ENCODE data around the gene HS3ST5.
"Not testable (repeated sequence)": the region's sequence is repeated elsewhere in the genome, so short reads cannot be mapped to it uniquely, and the experiment has no call there.

HS3ST5 gene

DNA sequence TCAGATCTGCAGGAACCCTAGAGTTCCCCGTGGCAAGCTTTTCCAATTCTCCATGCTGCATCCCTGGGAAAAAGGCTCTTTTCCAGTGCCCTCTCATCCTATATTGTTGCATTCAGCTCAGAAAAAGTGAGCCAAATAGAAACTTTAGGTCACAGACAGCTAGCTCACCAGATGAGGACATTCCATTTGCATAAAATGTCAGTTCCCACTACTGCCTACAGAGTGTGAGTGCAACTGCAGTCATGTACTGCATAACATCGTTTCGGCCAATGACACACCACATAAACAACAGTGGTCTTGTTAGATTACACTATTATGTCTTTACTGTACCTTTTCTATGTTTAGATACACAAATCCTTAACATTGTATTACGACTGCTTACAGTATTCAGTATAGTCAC is 8.6 kb downstream of the HS3ST5 start:
- no peak for DNase-seq (ENCODE audit: low spot score)

DNA sequence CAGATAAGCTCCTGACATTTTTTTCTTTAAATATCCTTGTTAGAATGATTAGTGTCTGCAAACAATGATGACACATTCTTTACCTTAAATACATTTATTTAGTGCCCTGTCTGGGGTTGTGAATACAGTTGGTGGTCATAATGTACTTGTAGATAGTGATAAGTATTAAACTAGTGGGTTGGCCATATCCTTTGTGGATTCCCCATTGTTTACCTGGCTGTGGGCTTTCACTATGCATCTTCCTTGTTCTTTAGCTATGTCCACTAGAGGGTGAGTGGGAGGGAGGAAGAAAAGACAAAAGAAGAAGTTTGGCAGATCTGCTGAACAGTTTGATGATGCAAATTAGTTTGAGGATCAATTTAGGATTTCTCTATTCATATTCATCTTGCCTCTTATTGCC is 15.7 kb downstream of the HS3ST5 start:
- no peak for DNase-seq (ENCODE audit: low spot score)

DNA sequence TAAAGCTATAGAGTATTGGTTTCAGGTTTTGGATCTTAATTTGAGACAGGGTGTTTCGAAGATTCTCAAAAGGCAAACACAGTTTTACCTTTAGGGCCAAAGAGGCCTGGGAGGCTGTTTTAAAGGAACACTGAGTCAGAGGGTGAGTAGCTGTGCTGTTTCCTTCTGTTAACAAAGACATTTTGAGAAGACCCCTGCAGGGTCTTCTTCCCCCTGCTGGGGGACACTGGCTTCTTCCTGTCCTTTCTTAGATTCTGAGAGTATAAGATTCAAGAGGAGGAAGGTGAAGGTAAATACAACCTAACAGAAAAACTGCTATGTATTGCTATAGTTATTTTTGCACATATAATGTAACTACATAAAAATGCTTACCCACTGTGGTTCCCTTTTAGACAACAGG is 19.0 kb downstream of the HS3ST5 start:
- no peak for DNase-seq (ENCODE audit: low spot score)

DNA sequence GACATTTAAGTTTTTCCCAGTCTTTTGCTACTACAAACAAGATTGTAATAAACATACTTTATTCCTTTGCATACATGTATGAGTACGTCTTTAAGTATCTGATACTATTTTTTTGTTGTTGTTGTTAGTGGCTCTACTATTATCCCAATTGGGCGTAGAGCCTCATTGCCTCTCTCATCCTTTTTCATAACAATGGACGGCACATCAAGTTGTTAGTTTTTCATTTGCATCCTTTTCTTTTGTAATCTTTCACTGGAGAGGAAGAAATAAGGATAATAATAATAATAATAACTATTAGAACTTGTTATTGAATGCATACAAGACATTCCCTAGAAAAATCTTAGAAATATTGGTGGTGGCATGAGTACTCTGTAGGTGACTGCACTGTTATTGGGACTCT is 23.1 kb downstream of the HS3ST5 start:
- DNase-seq (ENCODE audit: low spot score) = no peak

DNA sequence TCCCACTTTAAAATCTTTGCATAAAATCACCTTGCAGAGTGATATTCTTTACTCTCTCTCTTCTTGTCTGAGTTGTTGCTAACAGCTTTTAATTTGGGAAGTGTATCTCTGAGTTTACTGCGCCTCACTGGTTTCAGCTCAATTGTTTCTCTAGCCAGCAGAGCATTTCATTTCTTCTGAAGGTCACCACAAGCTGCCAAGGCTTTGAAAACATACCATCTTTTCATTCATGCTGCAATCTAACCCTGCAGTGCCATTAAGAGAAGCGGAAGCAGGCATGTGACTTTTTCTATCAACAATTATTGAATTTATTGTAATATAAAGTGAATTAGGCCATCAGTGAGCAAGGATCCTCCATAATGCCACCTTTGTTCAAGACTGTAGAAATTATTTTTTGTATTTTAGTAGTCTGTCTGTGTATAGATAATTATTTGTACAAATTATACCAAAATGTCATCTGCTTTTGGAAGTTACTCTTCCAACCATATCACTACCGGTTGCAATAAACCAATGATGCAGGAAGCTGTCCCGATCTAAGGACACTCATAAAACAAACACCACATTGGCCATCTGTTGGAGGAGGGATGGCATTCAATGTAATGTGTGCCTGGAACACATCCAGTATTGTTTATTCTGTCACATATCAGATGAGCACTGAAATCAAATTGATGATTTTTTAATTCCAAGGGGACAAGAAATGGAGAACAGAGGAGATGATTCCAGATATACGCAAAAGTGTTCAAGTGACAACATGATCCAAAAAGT is 26.8 kb downstream of the HS3ST5 start:
- DNase-seq (ENCODE audit: low spot score) = no peak

DNA sequence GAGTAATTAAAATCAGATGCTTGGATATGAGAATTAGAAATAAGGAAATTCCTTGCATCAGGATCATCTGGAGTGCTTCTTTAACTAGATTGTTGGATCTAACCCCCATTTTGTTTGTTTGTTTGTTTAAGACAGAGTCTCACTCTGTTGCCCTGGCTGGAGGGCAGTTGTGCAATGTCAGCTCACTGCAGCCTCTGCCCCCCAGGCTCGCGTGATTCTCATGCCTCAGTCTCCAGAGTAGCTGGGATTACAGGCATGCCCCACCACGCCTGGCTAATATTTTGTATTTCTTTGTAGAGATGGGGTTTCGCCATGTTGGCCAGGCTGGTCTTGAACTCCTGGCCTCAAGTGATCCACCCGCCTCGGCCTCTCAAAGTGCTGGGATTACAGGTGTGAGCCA is 29.0 kb downstream of the HS3ST5 start:
- DNase-seq (ENCODE audit: low spot score) = not testable (repeated sequence)

DNA sequence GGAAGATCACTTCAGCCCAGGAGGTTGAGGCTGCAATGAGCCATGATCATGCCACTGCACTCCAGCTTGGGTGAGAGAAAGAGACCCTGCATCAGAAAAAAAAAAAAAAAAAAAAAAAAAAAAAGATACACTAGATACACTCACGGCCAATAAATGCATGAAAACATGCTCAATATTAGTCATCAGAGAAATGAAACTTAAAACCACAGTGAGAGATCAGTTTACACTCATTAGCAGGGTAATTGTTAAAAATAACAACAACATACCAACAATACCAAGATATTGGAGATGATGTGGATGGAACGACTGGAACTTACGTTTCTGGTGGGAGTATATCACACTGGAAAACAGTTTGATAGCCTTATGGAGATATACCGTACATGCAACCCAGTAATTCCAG is 29.9 kb downstream of the HS3ST5 start:
- DNase-seq (ENCODE audit: low spot score) = no peak

DNA sequence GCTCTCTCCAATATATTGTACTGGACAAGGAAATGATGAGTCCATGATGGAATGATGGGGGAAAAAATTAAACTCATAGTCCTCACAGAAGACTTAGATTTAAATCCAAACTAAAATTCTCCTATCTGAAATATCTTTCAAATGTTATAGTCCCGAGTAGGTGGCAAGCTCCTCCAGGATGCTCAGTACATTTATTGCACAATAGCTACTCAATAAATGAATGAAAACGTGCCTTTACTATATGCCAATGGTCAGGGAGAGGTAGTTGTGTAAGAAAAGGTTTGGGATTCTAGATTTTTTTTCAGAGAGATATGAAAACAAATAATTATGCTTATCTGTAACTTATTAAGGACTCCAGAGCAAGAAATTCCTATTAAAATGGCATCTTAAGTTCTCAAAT is 32.8 kb downstream of the HS3ST5 start:
- DNase-seq (ENCODE audit: low spot score) = no peak

DNA sequence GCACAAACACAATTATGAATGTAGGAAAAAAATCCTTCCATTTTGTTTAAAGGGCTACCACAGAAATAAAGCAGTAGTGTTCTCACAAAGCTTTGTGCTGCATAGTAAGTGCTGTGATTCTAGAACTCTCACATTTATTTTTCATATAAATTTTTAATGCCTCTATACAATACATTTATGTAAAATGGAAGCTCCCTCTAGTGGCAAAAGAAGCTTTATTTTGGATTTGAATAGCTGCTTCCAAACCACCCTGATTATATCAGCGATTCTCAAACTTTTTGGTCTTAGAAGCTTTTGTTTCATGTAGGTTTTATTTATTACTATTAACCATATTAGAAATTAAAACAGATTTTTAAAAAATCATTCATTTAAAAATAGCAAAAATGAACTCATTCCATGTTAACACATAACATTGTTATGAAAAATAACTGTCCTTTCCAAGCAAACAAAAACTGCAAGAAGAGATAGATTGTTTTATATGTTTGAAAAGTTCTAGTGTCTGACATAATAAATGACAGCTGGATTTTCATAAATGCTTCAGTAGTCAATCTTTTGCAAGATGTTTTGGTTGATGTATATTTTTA is 38.4 kb downstream of the HS3ST5 start:
- DNase-seq (ENCODE audit: low spot score) = no peak

DNA sequence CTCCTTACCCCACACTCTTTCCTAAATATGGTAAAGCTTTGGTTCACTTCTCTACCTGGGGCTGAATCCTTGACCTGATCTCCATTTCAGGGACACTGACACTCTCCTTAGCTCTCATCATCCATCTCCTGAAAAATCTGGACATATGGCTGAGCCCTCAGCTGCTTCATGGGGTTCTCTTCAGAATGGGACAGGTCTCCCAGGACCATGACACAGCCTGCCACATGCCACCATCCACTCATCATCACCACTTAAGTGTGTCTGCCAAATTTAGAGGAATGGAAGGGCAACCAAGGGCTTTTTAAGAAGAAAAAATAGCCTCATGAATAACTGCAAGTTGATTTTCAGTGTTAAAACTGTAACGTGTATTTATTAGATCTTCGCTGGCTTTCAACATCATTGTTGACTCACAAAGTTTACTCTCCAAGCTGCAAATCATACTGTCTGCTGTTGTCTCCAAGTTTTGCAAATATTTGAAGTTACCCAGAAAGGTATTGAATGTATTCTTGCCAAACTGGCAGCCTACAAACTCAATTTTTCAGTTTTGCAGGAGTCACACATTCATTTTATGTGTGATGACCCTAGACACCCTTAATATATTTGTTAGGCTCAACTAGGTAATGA is 41.1 kb downstream of the HS3ST5 start:
- DNase-seq (ENCODE audit: low spot score) = no peak

DNA sequence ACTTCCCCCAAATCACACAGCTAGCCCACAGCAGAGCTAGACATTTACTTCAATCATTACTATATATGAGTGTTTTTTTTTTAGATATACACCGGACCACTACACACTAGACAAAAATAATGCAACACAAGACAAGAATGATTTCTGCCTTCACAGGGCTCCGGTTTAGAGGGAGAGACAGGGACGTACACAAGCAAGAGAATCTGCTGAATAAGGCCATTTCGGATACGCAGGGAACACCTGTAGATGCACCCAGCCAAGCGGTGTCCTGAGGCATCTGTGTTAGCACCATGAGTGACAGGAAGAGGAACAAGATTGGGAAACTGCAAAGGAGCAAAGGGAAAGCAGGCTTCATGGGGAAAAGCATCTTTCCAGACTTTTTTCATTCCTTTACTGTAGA is 45.7 kb downstream of the HS3ST5 start:
- no peak for DNase-seq (ENCODE audit: low spot score)

DNA sequence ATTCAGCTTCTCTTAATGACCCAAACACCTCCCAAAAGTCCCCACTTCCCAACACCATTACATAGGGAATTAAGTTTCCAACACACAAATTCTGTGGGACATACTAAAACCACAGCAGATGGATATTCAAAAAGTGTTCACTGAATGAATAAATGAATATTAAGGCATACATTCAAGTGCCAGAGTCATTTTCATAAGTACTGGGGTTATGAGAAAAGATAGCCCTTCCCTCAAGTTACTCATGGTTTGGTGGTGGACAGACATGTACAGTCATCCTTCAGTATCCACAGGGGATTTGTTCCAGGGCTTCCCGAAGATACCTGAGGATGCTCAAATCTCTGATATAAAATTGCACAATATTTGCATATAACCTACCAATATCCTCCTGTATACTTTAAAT is 50.4 kb downstream of the HS3ST5 start:
- no peak for DNase-seq (ENCODE audit: low spot score)

DNA sequence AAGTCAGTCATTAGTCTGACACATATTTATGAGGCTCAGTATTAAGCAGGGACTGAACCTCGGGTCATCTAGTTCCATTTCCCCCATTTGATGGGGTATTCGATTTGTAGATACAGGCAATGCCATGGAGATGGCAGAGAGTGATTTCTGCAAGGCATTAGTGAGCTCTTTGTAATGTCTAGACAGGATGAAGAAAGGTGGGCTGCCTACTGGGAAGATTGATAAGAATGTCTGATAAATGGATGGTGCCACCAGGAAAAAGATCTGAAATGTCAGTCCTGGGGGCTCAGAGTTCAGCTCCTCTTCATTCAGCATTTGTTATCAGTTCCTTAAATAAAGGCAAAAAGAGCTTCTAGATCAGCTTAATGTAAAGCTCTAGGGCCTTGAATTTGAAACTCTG is 51.4 kb downstream of the HS3ST5 start:
- no peak for DNase-seq (ENCODE audit: low spot score)

DNA sequence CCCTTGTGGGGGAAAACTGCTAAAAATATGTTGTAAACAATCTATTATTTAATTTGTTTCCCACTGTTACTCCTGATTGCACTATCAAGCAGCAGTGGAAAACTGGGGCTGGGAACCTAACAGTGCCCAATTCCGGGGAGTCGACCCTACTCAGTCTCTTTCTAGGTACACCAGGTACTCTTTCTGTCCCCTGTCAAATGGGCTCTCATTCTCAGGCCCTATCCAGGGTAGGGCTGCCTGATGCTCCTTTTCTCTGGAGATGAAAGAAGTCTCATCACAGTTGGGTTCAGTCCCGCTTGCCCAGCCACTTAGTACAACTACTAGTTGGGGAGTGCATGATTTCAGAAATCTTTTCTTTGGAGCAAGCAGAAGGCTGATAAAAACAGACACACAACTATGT is 52.0 kb downstream of the HS3ST5 start:
- DNase-seq (ENCODE audit: low spot score) = no peak

DNA sequence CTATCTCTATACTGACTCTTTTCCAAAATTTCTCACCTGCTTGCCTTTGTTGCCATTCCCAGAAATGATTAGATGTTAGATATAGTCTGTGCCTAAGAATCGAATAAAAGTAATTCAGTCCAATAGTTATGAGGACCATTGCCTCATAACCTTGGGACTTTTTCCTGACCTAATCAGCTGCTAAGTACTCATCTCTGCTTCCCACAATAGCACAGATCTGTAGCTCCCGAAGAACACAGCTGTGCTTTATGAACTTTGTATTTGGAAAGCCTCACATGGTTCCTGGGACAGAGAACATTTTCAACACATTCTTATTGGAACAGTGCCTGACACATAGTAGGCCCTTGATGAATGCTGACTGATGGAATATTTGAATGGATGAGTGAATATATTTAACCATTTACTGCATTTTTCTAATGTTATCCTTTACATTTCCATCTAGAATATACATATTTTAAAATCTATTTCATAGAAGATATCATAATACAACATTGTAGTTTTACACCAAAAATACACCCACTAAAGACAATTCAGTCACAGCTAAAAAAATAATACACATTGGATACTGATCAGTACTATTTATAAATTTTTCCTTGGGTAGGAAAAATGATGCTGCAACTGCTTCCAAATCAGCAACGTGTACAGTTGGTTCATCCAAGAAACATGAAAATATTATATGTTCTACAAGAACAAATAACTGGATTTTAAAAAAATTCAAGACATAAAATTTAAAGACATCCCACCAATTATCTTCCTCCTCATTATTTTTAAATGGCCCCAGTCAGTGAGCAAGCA is 53.9 kb downstream of the HS3ST5 start:
- DNase-seq (ENCODE audit: low spot score) = no peak

DNA sequence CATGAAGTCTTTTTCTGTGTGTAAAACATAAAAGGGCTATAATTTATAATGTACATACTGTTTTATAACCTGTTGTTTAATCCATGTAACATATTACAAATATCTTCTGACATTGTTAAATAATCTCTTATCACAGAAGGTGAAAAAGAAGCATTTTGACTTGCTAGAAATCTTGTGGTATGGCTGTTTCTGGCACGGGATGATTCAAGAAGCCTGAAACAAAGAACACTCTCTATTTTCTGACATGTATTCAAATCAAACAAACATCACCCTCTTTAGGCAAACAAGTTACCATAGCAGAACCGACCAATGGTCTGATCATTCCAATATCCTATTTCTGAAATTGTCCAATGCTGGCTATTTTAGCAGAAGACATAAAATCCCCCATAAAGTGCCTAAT is 55.4 kb downstream of the HS3ST5 start:
- no peak for DNase-seq (ENCODE audit: low spot score)

DNA sequence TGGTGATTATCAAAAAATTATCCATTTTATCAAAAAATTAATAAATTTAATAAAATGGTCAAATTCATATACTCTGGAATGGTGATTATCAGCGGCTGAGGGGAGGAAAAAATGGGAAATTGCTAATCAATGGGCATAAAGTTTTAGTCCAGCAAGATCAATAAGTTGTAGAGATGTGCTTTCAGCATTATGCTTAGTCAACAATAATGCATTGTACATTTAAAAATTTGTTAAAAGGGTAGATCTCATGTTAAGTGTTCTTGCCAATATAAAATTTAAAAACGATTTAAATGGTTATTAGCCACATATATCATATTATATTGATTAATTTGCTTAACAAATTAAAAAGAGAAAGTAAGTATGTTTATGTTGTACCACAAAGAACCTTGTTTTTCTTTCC is 56.6 kb downstream of the HS3ST5 start:
- DNase-seq (ENCODE audit: low spot score) = no peak

DNA sequence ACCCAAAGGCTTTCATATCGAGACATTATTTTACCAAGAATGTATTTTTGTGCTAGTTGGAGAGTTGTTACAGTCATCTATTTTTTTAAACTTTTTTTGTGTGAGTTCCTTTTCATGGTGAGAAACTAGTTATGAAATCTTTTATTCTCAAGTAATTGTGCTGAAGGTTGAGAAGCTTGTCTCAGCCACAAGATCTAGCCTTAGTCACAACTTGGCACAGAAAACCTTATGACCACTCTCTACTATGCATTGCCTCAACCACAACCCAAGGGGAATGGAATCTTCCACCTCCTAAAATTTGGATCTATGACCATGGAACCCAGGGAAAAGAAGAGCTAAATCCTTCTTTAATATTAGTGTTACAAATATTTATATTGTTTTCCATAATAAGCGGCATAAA is 58.5 kb downstream of the HS3ST5 start:
- no peak for DNase-seq (ENCODE audit: low spot score)

DNA sequence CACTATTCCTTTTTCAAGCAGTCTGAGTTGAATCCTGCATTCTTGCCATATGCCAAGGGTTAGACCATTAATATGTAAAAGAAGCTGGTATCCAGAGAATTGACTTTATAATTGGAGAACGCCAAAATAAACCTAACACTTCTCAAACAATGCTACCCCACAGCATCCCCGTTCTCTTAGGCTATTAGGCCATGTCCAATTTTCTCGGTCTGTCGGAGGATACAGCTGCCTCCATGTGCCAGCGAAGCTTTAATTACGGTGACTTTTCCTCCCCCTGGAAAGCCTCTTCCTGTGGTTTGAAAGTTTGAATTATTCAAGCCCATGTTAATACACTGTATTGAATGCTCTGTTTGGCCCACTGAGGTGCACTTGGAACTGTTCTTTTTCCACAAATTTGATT is 60.5 kb downstream of the HS3ST5 start:
- DNase-seq (ENCODE audit: low spot score) = no peak

DNA sequence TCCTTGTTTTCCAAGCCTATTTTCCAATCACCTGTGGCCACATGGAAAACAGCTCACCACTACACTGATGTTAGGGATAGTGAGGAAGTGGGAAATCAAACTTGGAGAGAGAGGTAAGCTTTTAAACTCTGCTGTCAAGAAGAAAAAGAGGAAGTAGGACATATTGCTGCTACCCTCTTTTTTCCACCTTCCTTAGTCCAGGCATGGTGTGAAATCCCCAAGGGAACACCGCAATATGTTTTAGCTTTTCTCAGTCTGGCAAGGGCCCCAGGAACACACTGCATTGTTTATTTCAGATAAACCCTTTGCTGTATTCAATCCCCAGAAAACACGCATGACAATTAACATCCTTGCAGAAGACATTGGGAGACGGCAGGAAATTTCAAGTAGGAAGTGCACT is 61.3 kb downstream of the HS3ST5 start:
- DNase-seq (ENCODE audit: low spot score) = no peak

DNA sequence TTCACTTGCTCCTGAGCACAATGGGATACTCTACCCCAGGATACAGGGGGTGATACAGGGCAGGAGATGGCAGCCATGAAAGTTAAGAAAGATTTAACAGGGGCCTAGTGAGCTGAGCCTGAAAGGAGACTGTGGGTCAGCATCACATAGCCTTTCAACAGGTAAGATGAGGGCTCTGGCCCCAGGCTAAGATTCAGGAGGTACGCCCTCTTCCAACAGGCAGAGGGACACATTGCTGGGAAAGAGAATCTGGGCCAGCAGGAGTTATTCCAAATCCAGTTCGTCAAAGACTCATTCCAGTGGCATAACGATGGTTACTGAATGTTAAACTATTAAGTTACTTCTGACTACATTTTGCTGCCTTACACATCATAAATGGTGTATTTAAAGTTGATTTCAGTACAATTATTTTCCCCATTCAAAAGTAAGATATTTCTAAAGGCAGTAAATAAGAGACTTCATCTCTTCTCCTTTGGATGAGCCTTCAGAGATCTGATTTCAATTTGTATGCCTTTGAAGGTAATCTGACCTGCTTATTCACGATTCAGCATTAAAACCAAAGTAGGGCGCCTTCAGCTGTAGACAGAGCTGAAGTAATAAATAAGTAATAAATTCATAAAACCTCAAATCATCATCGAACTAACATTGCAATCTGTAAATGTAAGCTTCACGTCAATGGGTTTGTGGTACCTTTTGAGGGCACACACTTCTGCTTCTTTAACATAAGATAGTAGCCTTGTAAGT is 62.4 kb downstream of the HS3ST5 start:
- DNase-seq (ENCODE audit: low spot score) = no peak

DNA sequence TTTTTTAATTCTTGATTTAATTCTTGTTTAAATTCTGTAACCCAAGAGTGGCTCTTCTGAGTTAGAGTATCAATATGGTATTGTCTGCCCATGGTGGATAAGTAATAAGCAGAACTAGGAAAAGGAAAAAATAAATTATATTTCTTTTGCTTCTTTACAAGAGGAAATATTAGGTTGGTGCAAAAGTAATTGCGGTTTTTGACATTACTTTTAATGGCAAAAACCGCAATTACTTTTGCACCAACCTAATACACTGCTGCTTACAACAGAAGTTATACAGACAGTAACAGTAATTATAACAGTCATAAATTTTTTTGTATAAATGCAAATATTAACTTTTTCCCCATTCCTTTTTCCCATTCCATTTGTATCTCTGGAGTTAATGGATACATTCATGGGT is 65.6 kb downstream of the HS3ST5 start:
- DNase-seq (ENCODE audit: low spot score) = no peak

Data from left forelimb (tissue), 1 donor.